A549 (cell line): ENCODE results near the gene FOSL1. TPM values are rescaled to one million over a fixed set of nuclear protein-coding genes. Genes with fewer than 3 reads are reported as not detected.

Experiments used
- ATAC-seq, 2 experiments: fragments of 200-7000 bp in 1 of 2; fragments of >200 bp in 1 of 2; cut with Nextera tagmentation in 1 of 2; cut with Tn5 transposase in 1 of 2; 3 replicates each; pipeline versions ENCODE4 v1.8.0 to v1.9.1; 2018 to 2020; ENCODE audit warnings: mild to moderate bottlenecking in 1 of 2, moderate library complexity in 1 of 2
- CTCF ChIA-PET: fragments of 300-600 bp; sonication (Branson Sonifier 250); formaldehyde crosslinking; extraction: SDS; loops from one replicate; lab custom pipeline; 2021; ENCODE audit warnings: antibody characterized with exemption, inconsistent platforms; lab: Yijun Ruan, JAX
- POLR2A ChIA-PET: fragments of 350-600 bp; formaldehyde crosslinking; extraction: SDS; loops from one replicate; lab custom pipeline; 2021; ENCODE audit warnings: antibody characterized with exemption, inconsistent platforms; lab: Yijun Ruan, JAX
- DNase-seq, 2 experiments: peaks; one replicate each; pipeline versions ENCODE4 v3.0.0 to v3.0.0-alpha.2; 2011 to 2016; ENCODE audit warnings: low read depth in 1 of 2, low spot score in 1 of 2
- FAIRE-seq: peaks from 2 replicates; lab custom pipeline; 2011; peaks lifted over from hg19 to GRCh38; lab: Jason Lieb, UNC
- H3K27ac ChIP-seq, 2 experiments: fragments of >200 bp; sonication (Bioruptor Twin); formaldehyde crosslinking; 3 replicates each; pipeline ENCODE4 v1.5.1; 2016 to 2017
- H3K4me1 ChIP-seq: fragments of >200 bp; sonication (Bioruptor Twin); formaldehyde crosslinking; 3 replicates; pipeline ENCODE4 v1.6.1; 2016
- H3K4me2 ChIP-seq: fragments of >200 bp; sonication (Bioruptor Twin); formaldehyde crosslinking; 3 replicates; pipeline ENCODE4 v1.6.1; 2016
- H3K4me3 ChIP-seq: fragments of >200 bp; sonication (Bioruptor Twin); formaldehyde crosslinking; 3 replicates; pipeline ENCODE4 v1.5.1; 2016
- H3K9me3 ChIP-seq: fragments of >200 bp; sonication (Bioruptor Twin); formaldehyde crosslinking; 3 replicates; pipeline ENCODE4 v1.6.1; 2016
- ATOH8 ChIP-seq: fragments of 250-450 bp; sonication (Bioruptor Pico); IDR thresholded peaks from 2 replicates; pipeline ENCODE4 v1.5.0; 2020; ENCODE audit warnings: low read depth, mild to moderate bottlenecking, moderate library complexity
- BHLHE40 ChIP-seq: IDR thresholded peaks from 2 replicates; pipeline ENCODE4 v1.6.1; 2012; ENCODE audit warnings: low read depth, low read length, inconsistent platforms
- CBX8 ChIP-seq: fragments of 200-600 bp; sonication (generic); IDR thresholded peaks from 2 replicates; pipeline ENCODE4 v1.6.1; 2016
- EHF ChIP-seq: fragments of 250-450 bp; sonication (Bioruptor Pico); IDR thresholded peaks from 2 replicates; pipeline ENCODE4 v1.5.0; 2020; ENCODE audit warnings: mild to moderate bottlenecking
- ELK1 ChIP-seq: fragments of 150-350 bp; IDR thresholded peaks from 2 replicates; pipeline ENCODE4 v1.6.1; 2014; ENCODE audit warnings: low read depth, mild to moderate bottlenecking, low read length
- FOSB ChIP-seq: fragments of 250-450 bp; sonication (Bioruptor Pico); IDR thresholded peaks from 2 replicates; pipeline ENCODE4 v1.5.0; 2020; ENCODE audit warnings: mild to moderate bottlenecking, moderate library complexity
- FOSL2 ChIP-seq, 2 experiments: fragments of 450-650 bp in 1 of 2; fragments of >200 bp in 1 of 2; sonication (Bioruptor Twin) in 1 of 2; formaldehyde crosslinking; IDR thresholded peaks; 2 replicates each; pipeline versions ENCODE4 v1.5.0 to v1.6.1; 2016 to 2020; ENCODE audit warnings: mild to moderate bottlenecking in 1 of 2, moderate library complexity in 1 of 2
- HDAC2 ChIP-seq: fragments of 200-600 bp; sonication (generic); IDR thresholded peaks from 2 replicates; pipeline ENCODE4 v1.6.1; 2016
- HES2 ChIP-seq: fragments of >200 bp; sonication (Bioruptor Twin); formaldehyde crosslinking; IDR thresholded peaks from 2 replicates; pipeline ENCODE4 v1.6.1; 2016
- HOXA7 ChIP-seq: fragments of 250-450 bp; sonication (Bioruptor Pico); IDR thresholded peaks from 2 replicates; pipeline ENCODE4 v1.5.0; 2020; ENCODE audit warnings: mild to moderate bottlenecking, moderate library complexity
- HOXB13 ChIP-seq: fragments of 250-450 bp; sonication (Bioruptor Pico); IDR thresholded peaks from 2 replicates; pipeline ENCODE4 v1.5.0; 2020; ENCODE audit warnings: low read depth, mild to moderate bottlenecking, moderate library complexity
- KDM1A ChIP-seq: fragments of 200-600 bp; sonication (generic); IDR thresholded peaks from 2 replicates; pipeline ENCODE4 v1.6.1; 2016; ENCODE audit warnings: low read depth, mild to moderate bottlenecking
- MYC ChIP-seq: IDR thresholded peaks from 2 replicates; pipeline ENCODE4 v1.6.1; 2012; ENCODE audit warnings: mild to moderate bottlenecking, inconsistent platforms, low read length, improper control_type of control experiment, borderline replicate concordance
- POLR2A ChIP-seq: IDR thresholded peaks from 2 replicates; pipeline ENCODE4 v1.6.1; 2012; ENCODE audit warnings: mild to moderate bottlenecking, low read length
- POLR2AphosphoS2 ChIP-seq: conservative IDR thresholded peaks from 2 replicates; pipeline ENCODE4 v1.6.1; 2012; ENCODE audit warnings: low read length, improper control_type of control experiment, inconsistent platforms
- RCOR1 ChIP-seq: fragments of 150-350 bp; IDR thresholded peaks from 2 replicates; pipeline ENCODE4 v1.6.1; 2014; ENCODE audit warnings: antibody characterized with exemption, low read length, low read depth
- REST ChIP-seq: fragments of 200-600 bp; sonication (generic); IDR thresholded peaks from 2 replicates; pipeline ENCODE4 v1.6.1; 2016; ENCODE audit warnings: antibody characterized with exemption, mild to moderate bottlenecking, moderate library complexity
- RFX5 ChIP-seq: fragments of 450-650 bp; IDR thresholded peaks from 2 replicates; pipeline ENCODE4 v1.7.1; 2014; ENCODE audit warnings: antibody characterized with exemption, mild to moderate bottlenecking, moderate library complexity
- SREBF2 ChIP-seq: fragments of 450-650 bp; IDR thresholded peaks from 2 replicates; pipeline ENCODE4 v1.6.1; 2014; ENCODE audit warnings: mild to moderate bottlenecking, moderate library complexity
- TP53 ChIP-seq: fragments of 250-450 bp; sonication (Bioruptor Pico); IDR thresholded peaks from 2 replicates; pipeline ENCODE4 v1.5.0; 2021; ENCODE audit warnings: mild to moderate bottlenecking, moderate library complexity
- ZFP36 ChIP-seq: fragments of 450-650 bp; IDR thresholded peaks from 2 replicates; pipeline ENCODE4 v1.6.1; 2014; ENCODE audit warnings: borderline replicate concordance; ENCODE audit not compliant: partially characterized antibody
- WGBS: methylation state at CpG from one replicate; pipeline ENCODE4 v1.1.6; 2017; ENCODE audit errors: missing lambda C conversion rate; 5-methylcytosine and 5-hydroxymethylcytosine counted together
- polyA plus RNA-seq, 4 experiments: library from polyadenylated mRNA; depleted of rRNA in 3 of 4; stranded (reverse); fragments of >200 nt; fragmentation: RNase III in 1 of 4; extraction: RNeasy Plus Mini Kit Qiagen cat#74134 plus additional on column Dnase treatment in 1 of 4; gene quantifications; 2 replicates in 3 of 4; 3 replicates in 1 of 4; pipeline ENCODE4 v1.2.3, GENCODE V29; 2011 to 2017

Gene FOSL1
- polyA plus RNA-seq, 2 of the 4 experiments (the other 2 are of a cell fraction), result 6.7 to 24.1 TPM

GRCh38 chr11:65864706-65865471 lies 35.3 kb downstream of the FOSL1 start (continued):
- TF ChIP-seq HOXB13 (CRISPR knock-in tag), result no peak

- 87% methylated on average over 9 of the region's 12 CpGs for WGBS
- Histone ChIP-seq H3K4me1 (peaks cover 10% of the 10 kb centered on the region), H3K27ac (no peak overlapping the region), H3K9me3 (no peaks in the 10 kb centered on the region), H3K4me3 (no peak overlapping the region), H3K4me2 (no peak overlapping the region)
- ChIA-PET CTCF (interaction anchor here (1.0 to 7.6 kb wide), 4 partner anchors 10 to 23 kb away, joined by 3 to 195 read pairs (median 4); partner anchors contain the start of genes CCDC85B and FIBP), POLR2A (no interaction called here)
- TF ChIP-seq MYC (no peak), HDAC2 (no peak), TP53 (CRISPR knock-in tag) (no peak), REST (no peak), ATOH8 (no peak), HES2 (no peak), POLR2A (no peak), ELK1 (no peak), FOSL2 (IDR thresholded peaks at IDR 0.05) (no peak), FOSL2 (CRISPR knock-in tag; IDR thresholded peaks at IDR 0.05) (no peak)
- FAIRE-seq (no peak), ATAC-seq (no peak), DNase-seq (no peak)
These were observed 36.1 kb downstream of the FOSL1 start for GRCh38 chr11:65863889-65864705.

GRCh38 chr11:65862941-65863888 lies 37.0 kb downstream of the FOSL1 start:
- FAIRE-seq, result no peak
- no peak for ATAC-seq
- no peaks in the 10 kb centered on the region for H3K9me3 ChIP-seq
- WGBS, result 90% methylated on average over 24 of the region's 24 CpGs
- no peak overlapping the region for H3K4me2 ChIP-seq
- H3K4me3 ChIP-seq, result no peak overlapping the region
- H3K27ac ChIP-seq, result no peak overlapping the region
- ChIA-PET CTCF (interaction anchor here (0.8 to 7.6 kb wide), 9 partner anchors 6 to 126 kb away, joined by 3 to 195 read pairs (median 4); partner anchors contain the start of genes CCDC85B, CTSW, EFEMP2 and FIBP), POLR2A (interaction anchor here (1.3 kb wide), 1 partner anchor 27 kb away, joined by 4 read pairs; the partner anchor contains the start of gene CCDC85B)
- no peak for DNase-seq
- H3K4me1 ChIP-seq, result peaks cover 10% of the 10 kb centered on the region
- no peak for TF ChIP-seq EHF (CRISPR knock-in tag)
- TF ChIP-seq CBX8, result no peak
- TF ChIP-seq POLR2AphosphoS2, result no peak
- no peak for TF ChIP-seq SREBF2
- no peak for TF ChIP-seq RCOR1
- TF ChIP-seq FOSB (CRISPR knock-in tag), result no peak
- no peak for TF ChIP-seq RFX5
- TF ChIP-seq ZFP36, result no peak
- no peak for TF ChIP-seq BHLHE40
- no peak for TF ChIP-seq KDM1A
- no peak for TF ChIP-seq HOXA7
- TF ChIP-seq REST, result no peak
